ENCODE measurements around the gene ASB2. TPM values are rescaled to one million over a fixed set of nuclear protein-coding genes. Genes with fewer than 3 reads are reported as not detected.

Gene ASB2
- polyA plus RNA-seq, 1 of the 3 experiments (the other 2 are of a cell fraction) = 0.15 TPM

GRCh38 chr14:93997082-93997481 is 20.7 kb upstream of the ASB2 start, which contains the start of gene CCDC197:
Gene CCDC197 (plus strand): TSS chr14:93997301. CDS start chr14:93998132, 831 bp downstream.
- TF ChIP-seq RCOR1 (IDR thresholded peaks at IDR 0.05; ENCODE audit: low read length) = no peak
- no peak for TF ChIP-seq TCF12 (IDR thresholded peaks at IDR 0.05)
- TF ChIP-seq USF2 (IDR thresholded peaks at IDR 0.05; ENCODE audit: borderline replicate concordance, low read depth, low read length) = no peak
- H3K4me2 ChIP-seq = no peak within 1 kb of the TSS
- H3K4me3 ChIP-seq (ENCODE audit: low read depth in 2 of 2, low read length in 1 of 2) = no peak within 1 kb of the TSS
- CTCF ChIA-PET = interaction anchor here (1.1 to 11.9 kb wide), 6 partner anchors 10 to 342 kb away, joined by 3 to 219 read pairs (median 4); no protein-coding TSS in a partner anchor
- H3K36me3 ChIP-seq (replicated peaks in 1 of 2; ENCODE audit: control insufficient read depth in 1 of 2, insufficient read depth in 2 of 2, low read length in 1 of 2) = no peaks in the 10 kb centered on the region
- no CpG with 5 or more reads among the region's 1 CpG for WGBS (ENCODE audit: low lambda C conversion rate)
- peaks cover 10% of the 10 kb centered on the region for H3F3A ChIP-seq (replicated peaks; ENCODE audit: insufficient read depth)
- no peak within 1 kb of the TSS for H3K9ac ChIP-seq
- no peaks in the 10 kb centered on the region for H3K79me2 ChIP-seq (ENCODE audit: insufficient read depth)
- DNase-seq = no peak
- no peaks in the 10 kb centered on the region for H3K27me3 ChIP-seq (ENCODE audit: insufficient read depth)
- H2AFZ ChIP-seq (ENCODE audit: low read depth) = no peak within 1 kb of the TSS
- H3K9me3 ChIP-seq = no peaks in the 10 kb centered on the region
- peaks cover 5 to 11% of the 10 kb centered on the region in 2 experiments; a peak in 3 of 4 replicates for H3K4me1 ChIP-seq (ENCODE audit: control insufficient read depth in 1 of 2, insufficient read depth in 2 of 2, low read depth in 1 of 2, low read length in 1 of 2)
- no peak within 1 kb of the TSS for H3K27ac ChIP-seq (ENCODE audit: low read depth in 2 of 2, low read length in 1 of 2)
- no peaks in the 10 kb centered on the region for H4K20me1 ChIP-seq (ENCODE audit: insufficient read depth)
- POLR2A ChIA-PET = no interaction called here
- H3K9me2 ChIP-seq = no peaks in the 10 kb centered on the region

- Histone ChIP-seq H3K36me3 (replicated peaks in 1 of 2; ENCODE audit: control insufficient read depth in 1 of 2, insufficient read depth in 2 of 2, low read length in 1 of 2) (no peaks in the 10 kb centered on the region), H3K4me2 (0 out of 2 replicates have a peak overlapping the region, but pooled peaks have one; percentile 69), H3K27ac (ENCODE audit: low read depth in 2 of 2, low read length in 1 of 2) (peak overlapping the region in 1 of 2 experiments; percentile 90; a peak in 1 of 4 replicates), H3F3A (replicated peaks; ENCODE audit: insufficient read depth) (peaks cover 10% of the 10 kb centered on the region), H3K9ac (0 out of 2 replicates have a peak overlapping the region, but pooled peaks have one; percentile 62), H3K27me3 (ENCODE audit: insufficient read depth) (no peaks in the 10 kb centered on the region), H3K9me2 (no peaks in the 10 kb centered on the region), H3K4me3 (ENCODE audit: low read depth in 2 of 2, low read length in 1 of 2) (no peak overlapping the region), H4K20me1 (ENCODE audit: insufficient read depth) (no peaks in the 10 kb centered on the region), H3K4me1 (ENCODE audit: control insufficient read depth in 1 of 2, insufficient read depth in 2 of 2, low read depth in 1 of 2, low read length in 1 of 2) (peaks cover 0 to 11% of the 10 kb centered on the region in 2 experiments; a peak in 3 of 4 replicates), H3K79me2 (ENCODE audit: insufficient read depth) (no peaks in the 10 kb centered on the region), H3K9me3 (no peaks in the 10 kb centered on the region), H2AFZ (ENCODE audit: low read depth) (no peak overlapping the region)
- POLR2A ChIA-PET = no interaction called here
- CTCF ChIA-PET = interaction anchor here (1.1 to 11.9 kb wide), 4 partner anchors 10 to 341 kb away, joined by 3 to 219 read pairs (median 4); no protein-coding TSS in a partner anchor
- WGBS (ENCODE audit: low lambda C conversion rate) = 87% methylated on average over 3 of the region's 8 CpGs
- DNase-seq = no peak
- no peak for TF ChIP-seq MAX (IDR thresholded peaks at IDR 0.05; ENCODE audit: low read depth)
- no peak for TF ChIP-seq USF2 (IDR thresholded peaks at IDR 0.05; ENCODE audit: borderline replicate concordance, low read depth, low read length)
- TF ChIP-seq FOXM1 (IDR thresholded peaks at IDR 0.05; ENCODE audit: low read depth) = no peak
- no peak for TF ChIP-seq TAF1 (IDR thresholded peaks at IDR 0.05; ENCODE audit: borderline replicate concordance, low read depth, low read length)
- TF ChIP-seq TEAD4 (IDR thresholded peaks at IDR 0.05; ENCODE audit: borderline replicate concordance, insufficient read depth) = no peak
These were observed 19.8 kb upstream of the ASB2 start for GRCh38 chr14:93996130-93996695.

Data from SK-N-SH (cell line).